ENCODE data around the gene SH3GL3. TPM values are rescaled to one million over a fixed set of nuclear protein-coding genes. Genes with fewer than 3 reads are reported as not detected.

SH3GL3 gene, protein sequence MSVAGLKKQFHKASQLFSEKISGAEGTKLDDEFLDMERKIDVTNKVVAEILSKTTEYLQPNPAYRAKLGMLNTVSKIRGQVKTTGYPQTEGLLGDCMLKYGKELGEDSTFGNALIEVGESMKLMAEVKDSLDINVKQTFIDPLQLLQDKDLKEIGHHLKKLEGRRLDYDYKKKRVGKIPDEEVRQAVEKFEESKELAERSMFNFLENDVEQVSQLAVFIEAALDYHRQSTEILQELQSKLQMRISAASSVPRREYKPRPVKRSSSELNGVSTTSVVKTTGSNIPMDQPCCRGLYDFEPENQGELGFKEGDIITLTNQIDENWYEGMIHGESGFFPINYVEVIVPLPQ
- total RNA-seq: not detected in 2 replicates

DNA sequence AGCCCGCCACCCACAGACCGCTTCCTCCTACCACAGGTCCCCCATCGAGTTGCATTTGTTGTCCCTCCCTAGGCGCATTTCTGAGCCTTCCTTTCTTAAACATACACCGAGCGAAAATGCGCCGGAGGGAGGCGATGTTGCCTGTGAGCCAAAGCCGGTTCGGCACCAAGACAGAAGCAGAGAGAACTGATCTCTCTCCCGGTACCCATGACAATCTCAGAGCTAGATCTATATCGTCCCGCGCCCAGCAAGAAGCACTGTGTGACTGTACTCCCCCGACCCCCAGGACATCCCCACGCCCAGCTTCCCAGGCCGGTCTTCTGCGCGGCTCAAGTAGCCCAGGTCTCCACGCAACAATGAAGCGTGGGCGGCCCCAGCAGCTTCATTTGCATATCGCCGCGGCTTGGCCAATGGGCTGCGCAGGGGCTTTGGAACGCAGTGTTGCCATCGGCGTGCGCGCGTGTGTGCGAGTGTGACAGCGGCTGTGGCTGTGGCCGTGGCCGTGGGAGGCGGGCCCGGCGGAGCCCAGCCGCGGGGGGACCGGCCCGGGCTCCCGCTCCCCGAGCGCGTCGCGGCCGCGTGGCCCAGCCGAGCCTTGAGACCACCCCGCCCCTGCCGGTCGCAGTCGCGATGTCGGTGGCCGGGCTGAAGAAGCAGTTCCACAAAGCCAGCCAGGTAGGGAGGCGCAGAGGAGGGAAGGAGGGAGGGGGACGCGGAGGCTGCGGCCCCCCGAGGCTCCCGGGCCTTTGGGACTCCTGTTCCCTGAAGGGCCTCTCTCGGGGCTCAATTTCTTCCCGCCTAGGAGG, at the start of gene SH3GL3:
SH3GL3 (plus strand) TSS at position 438 of the 806 bp plus-strand sequence; CDS start at position 631, 193 bp downstream.

DNA sequence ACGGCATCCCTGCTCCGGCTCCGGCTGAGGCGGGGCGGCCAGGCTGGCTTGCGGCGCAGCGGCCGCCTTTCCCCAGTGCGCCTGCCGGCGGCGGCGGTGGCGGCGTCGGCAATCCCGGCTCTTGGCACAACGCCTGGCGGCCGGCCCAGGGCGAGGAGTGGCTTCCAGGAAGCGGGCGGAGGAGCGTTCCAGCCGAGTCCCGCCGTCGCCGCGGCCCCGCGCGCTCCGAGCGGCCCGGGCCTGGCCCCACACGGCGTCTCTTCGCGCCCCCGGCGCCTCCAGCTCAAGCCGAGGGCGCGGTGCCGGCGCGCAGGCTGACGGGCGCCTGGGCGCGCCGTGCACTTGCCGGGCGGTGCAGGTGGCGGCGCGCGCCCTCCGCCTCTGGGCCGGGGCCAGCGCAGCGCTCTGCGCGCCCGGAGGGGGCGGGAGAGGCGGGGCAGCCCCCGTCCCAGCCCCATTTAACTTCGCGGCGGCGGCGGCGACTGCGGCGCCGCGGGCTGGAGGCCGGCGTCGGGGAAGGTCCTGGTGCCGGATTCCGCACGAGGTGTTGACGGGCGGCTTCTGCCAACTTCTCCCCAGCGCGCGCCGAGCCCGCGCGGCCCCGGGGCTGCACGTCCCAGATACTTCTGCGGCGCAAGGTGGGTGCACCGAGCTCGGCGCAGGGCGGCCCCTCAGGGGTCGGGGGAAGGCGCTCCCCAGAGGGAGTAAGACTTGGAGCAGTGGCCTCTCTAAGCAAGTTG, 206.7 kb downstream of the SH3GL3 start, which contains the start of gene ADAMTSL3:
ADAMTSL3 (plus strand) TSS at position 485 of the 740 bp plus-strand sequence. CDS start 1,639 bp downstream, outside the sequence.

Other genes with a start within 250 kb of the SH3GL3 start
- 34.5 and 51.4 TPM in 2 replicates for gene HDGFL3, start 239.5 kb upstream of the SH3GL3 start, total RNA-seq
- gene BNC1, start 162.7 kb upstream of the SH3GL3 start, total RNA-seq: 0.06 and 0.13 TPM in 2 replicates
- gene ADAMTSL3, start 206.8 kb downstream of the SH3GL3 start, total RNA-seq: 0.56 and 1.5 TPM in 2 replicates

All from aortic smooth muscle cell (primary cell).